Neutrophil (primary cell): ENCODE measurements around the gene BMP5.

Source experiments
- H3K27ac ChIP-seq: fragments of 200-600 bp; sonication (generic); 2 replicates; pipeline ENCODE4 v1.5.1; 2016; ENCODE audit warnings: mild to moderate bottlenecking, moderate library complexity
- H3K27me3 ChIP-seq: fragments of 200-600 bp; sonication (generic); 2 replicates; pipeline ENCODE4 v1.6.0; 2016; ENCODE audit warnings: mild to moderate bottlenecking
- H3K36me3 ChIP-seq: fragments of 200-600 bp; sonication (generic); 2 replicates; pipeline ENCODE4 v1.5.1; 2017
- H3K4me1 ChIP-seq, 2 experiments: fragments of 200-600 bp in 1 of 2; sonication (generic) in 1 of 2; 1 replicate in 1 of 2; 2 replicates in 1 of 2; pipeline versions ENCODE4 v1.5.1 to v1.6.1; 2013 to 2016; ENCODE audit warnings: low read depth in 1 of 2, low read length in 1 of 2, mild to moderate bottlenecking in 1 of 2, moderate library complexity in 1 of 2; ENCODE audit not compliant: control insufficient read depth in 1 of 2, insufficient read depth in 1 of 2
- H3K4me3 ChIP-seq, 2 experiments: fragments of 200-600 bp in 1 of 2; sonication (generic) in 1 of 2; 1 replicate in 1 of 2; 2 replicates in 1 of 2; pipeline ENCODE4 v1.5.1; 2013 to 2016; ENCODE audit warnings: low read depth in 1 of 2, low read length in 1 of 2, mild to moderate bottlenecking in 1 of 2, moderate library complexity in 1 of 2
- H3K9me3 ChIP-seq: fragments of 200-600 bp; sonication (generic); 2 replicates; pipeline ENCODE4 v1.5.1; 2016
- TF ChIP-seq, protein P1 (sequence below): fragments of 200-600 bp; sonication (generic); IDR thresholded peaks from 2 replicates; pipeline ENCODE4 v1.5.1; 2016; ENCODE audit warnings: antibody characterized with exemption

The BMP5 gene

DNA sequence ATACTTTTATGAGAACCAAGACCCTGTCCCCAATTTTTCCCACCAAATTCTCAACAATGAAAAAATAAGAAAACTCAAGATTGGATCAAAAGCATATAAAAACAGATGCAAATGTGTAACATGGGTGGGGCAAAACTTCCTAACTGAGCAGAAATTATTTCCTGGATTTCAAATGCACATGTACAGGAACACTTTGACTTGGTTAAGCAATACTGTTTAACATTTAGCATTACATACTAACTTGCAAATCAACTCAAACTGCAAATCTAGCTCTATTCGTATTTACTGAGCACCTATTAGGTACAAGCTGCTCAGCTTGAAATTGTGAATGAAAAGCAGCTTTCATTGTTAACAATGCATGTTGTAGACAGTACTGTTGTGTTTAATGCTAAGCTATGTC lies 40.2 kb downstream of the BMP5 start:
- Histone ChIP-seq H3K27me3 (no peaks in the 10 kb centered on the region), H3K36me3 (no peaks in the 10 kb centered on the region), H3K9me3 (no peaks in the 10 kb centered on the region), H3K4me3 (no peak overlapping the region), H3K4me1 (no peaks in the 10 kb centered on the region), H3K27ac (no peak overlapping the region)
- TF ChIP-seq, protein P1, sequence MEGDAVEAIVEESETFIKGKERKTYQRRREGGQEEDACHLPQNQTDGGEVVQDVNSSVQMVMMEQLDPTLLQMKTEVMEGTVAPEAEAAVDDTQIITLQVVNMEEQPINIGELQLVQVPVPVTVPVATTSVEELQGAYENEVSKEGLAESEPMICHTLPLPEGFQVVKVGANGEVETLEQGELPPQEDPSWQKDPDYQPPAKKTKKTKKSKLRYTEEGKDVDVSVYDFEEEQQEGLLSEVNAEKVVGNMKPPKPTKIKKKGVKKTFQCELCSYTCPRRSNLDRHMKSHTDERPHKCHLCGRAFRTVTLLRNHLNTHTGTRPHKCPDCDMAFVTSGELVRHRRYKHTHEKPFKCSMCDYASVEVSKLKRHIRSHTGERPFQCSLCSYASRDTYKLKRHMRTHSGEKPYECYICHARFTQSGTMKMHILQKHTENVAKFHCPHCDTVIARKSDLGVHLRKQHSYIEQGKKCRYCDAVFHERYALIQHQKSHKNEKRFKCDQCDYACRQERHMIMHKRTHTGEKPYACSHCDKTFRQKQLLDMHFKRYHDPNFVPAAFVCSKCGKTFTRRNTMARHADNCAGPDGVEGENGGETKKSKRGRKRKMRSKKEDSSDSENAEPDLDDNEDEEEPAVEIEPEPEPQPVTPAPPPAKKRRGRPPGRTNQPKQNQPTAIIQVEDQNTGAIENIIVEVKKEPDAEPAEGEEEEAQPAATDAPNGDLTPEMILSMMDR: no peak

DNA sequence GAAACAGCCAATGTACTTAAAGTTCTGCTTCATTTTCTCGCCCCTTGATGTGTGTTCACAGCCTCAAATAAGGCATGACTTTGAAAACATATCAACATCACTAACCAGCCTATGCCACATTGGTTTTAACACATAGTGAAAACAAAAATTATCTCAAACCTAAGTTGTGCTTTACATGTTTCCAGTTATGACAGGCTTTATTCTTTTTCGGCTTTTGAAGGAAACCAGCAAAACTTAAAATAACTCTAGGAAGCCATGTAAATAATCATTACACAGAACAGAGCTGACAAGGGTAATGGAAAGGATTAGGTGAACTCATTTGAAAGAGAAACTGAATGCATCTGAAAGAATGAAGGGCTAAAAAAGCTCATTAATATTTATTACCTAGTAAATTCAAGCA lies 42.1 kb downstream of the BMP5 start:
- no peaks in the 10 kb centered on the region for H3K9me3 ChIP-seq
- H3K36me3 ChIP-seq: no peaks in the 10 kb centered on the region
- H3K27ac ChIP-seq: no peak overlapping the region
- H3K27me3 ChIP-seq: no peaks in the 10 kb centered on the region
- no peak overlapping the region for H3K4me3 ChIP-seq
- no peaks in the 10 kb centered on the region for H3K4me1 ChIP-seq
- TF ChIP-seq, protein P1: no peak

DNA sequence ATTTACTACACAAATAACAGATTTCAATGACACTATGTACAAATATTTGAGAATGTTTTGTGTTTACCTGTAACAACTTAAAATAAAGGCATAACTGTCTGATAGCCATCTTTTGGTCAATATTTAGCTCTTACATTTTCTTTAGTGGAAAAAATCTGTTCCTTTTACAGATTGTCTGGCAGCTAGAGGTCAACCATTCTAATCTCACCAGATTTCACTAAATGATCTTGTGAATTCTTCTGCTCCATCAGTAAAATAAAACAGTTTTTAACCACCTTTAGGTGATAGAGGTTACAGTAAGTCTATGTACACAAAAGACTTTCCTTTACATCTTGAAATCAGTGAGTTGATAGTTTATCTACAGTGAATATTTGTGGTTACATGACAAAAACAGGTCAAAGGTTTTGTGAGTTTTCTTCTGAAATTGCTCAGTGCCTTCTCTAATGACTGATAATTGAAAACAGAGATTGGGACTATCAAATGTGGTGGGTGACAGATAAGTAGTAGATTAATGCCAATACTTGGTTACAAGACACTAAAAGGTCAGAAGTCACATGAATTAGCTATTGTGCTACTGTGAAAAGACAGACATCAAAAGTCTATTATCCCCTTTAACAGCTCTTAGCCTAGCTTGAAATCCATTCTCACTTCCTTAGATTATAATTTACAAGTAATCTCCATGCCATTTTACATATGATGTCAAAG lies 47.4 kb downstream of the BMP5 start:
- no peaks in the 10 kb centered on the region for H3K36me3 ChIP-seq
- TF ChIP-seq, protein P1: no peak
- H3K4me3 ChIP-seq: no peak overlapping the region
- H3K27ac ChIP-seq: no peak overlapping the region
- H3K4me1 ChIP-seq: no peaks in the 10 kb centered on the region
- H3K9me3 ChIP-seq: no peaks in the 10 kb centered on the region
- no peaks in the 10 kb centered on the region for H3K27me3 ChIP-seq

DNA sequence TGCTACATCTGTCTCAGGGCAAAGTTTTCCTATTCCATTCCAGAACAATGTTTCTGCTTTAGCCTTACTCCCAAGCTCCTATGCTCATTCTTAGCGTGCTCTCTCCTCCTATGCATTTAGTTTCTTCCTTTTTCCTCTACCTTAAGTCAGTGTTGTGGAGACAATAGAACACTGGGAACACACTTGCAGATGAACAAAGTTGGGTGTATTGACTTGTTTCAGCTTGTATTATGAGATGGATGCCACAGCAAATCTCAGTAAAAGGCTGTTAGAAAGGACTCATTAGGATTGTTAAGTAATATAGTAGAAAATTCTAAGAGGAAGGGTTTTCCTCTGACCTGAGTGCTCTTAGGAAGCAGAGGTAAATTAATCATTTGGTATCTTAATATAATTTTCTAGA lies 48.4 kb downstream of the BMP5 start:
- Histone ChIP-seq H3K36me3 (no peaks in the 10 kb centered on the region), H3K27me3 (no peaks in the 10 kb centered on the region), H3K4me1 (no peaks in the 10 kb centered on the region), H3K27ac (no peak overlapping the region), H3K9me3 (no peaks in the 10 kb centered on the region), H3K4me3 (no peak overlapping the region)
- TF ChIP-seq, protein P1: no peak

DNA sequence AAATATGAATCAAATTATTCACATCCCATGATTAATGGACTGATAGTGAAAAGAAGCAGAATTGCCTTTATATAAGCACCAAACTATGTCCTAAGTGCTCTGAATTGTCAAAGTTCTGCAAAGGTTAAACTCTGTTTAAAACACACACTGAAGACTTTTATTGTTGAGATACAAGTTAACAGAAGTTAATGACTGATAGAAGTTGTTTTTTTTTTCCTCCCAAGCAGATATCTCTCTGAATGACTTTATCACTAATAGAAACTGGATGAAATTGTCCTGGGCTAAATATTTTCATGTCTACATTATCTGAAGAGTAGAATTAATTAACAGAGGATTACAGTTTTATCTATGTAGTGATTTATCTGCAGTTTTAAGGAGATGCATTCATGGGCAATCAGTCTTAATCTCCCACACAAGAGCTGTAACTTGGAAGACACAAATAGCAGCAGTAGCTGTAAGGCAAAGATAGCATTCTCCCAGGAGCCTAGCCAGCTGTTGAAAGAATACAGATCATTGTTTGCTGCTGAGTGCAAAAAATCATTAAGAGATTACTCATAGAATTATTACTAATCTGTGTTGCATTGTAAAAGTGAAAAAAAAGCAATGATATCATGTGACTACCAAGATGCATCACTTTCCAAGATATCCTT lies 49.9 kb downstream of the BMP5 start:
- Histone ChIP-seq H3K4me1 (no peaks in the 10 kb centered on the region), H3K36me3 (no peaks in the 10 kb centered on the region), H3K4me3 (no peak overlapping the region), H3K27me3 (no peaks in the 10 kb centered on the region), H3K9me3 (no peaks in the 10 kb centered on the region), H3K27ac (no peak overlapping the region)
- TF ChIP-seq, protein P1: no peak
